DND-41 (cell line): ENCODE results near the gene SP140.

ENCODE experiments used
- ATAC-seq: fragments of 200-7000 bp; cut with Tn5 transposase; 3 replicates; pipeline ENCODE4 v1.9.1; 2021; ENCODE audit warnings: low read depth; ENCODE audit not compliant: insufficient read depth
- DNase-seq: peaks from one replicate; pipeline ENCODE4 v3.0.0-alpha.2; 2020
- H2AFZ ChIP-seq: 2 replicates; pipeline ENCODE4 v1.6.0; 2012; ENCODE audit warnings: low read depth, low read length
- H3K27ac ChIP-seq: 2 replicates; pipeline ENCODE4 v1.5.1; 2012; ENCODE audit warnings: low read length, inconsistent platforms
- H3K27me3 ChIP-seq: fragments of 200-600 bp; sonication (generic); 2 replicates; pipeline ENCODE4 v1.6.0; 2012; ENCODE audit warnings: low read length, mild to moderate bottlenecking, inconsistent platforms; ENCODE audit not compliant: insufficient read depth, poor library complexity
- H3K36me3 ChIP-seq: 2 replicates; pipeline ENCODE4 v1.5.1; 2012; ENCODE audit warnings: low read length, inconsistent platforms; ENCODE audit not compliant: insufficient read depth
- H3K4me1 ChIP-seq: 2 replicates; pipeline ENCODE4 v1.5.1; 2012; ENCODE audit warnings: mild to moderate bottlenecking, low read length; ENCODE audit not compliant: insufficient read depth
- H3K4me2 ChIP-seq: 2 replicates; pipeline ENCODE4 v1.6.0; 2012; ENCODE audit warnings: mild to moderate bottlenecking, moderate library complexity, low read length, inconsistent platforms; ENCODE audit not compliant: insufficient read depth
- H3K4me3 ChIP-seq, 2 experiments: fragments of 200-600 bp in 1 of 2; shearing (Covaris generic) in 1 of 2; 2 replicates each; pipeline ENCODE4 v1.5.1; 2012 to 2016; ENCODE audit warnings: inconsistent platforms in 2 of 2, low read length in 2 of 2, mild to moderate bottlenecking in 2 of 2, low read depth in 1 of 2, moderate library complexity in 1 of 2
- H3K79me2 ChIP-seq: 2 replicates; pipeline ENCODE4 v1.6.0; 2012; ENCODE audit warnings: low read length, inconsistent platforms; ENCODE audit not compliant: insufficient read depth
- H3K9ac ChIP-seq: 2 replicates; pipeline ENCODE4 v1.6.0; 2012; ENCODE audit warnings: low read depth, mild to moderate bottlenecking, inconsistent platforms, low read length, moderate library complexity
- H3K9me3 ChIP-seq: 2 replicates; pipeline ENCODE4 v1.5.1; 2012; ENCODE audit warnings: low read length, moderate library complexity, mild to moderate bottlenecking, inconsistent platforms; ENCODE audit not compliant: insufficient read depth, severe bottlenecking
- H4K20me1 ChIP-seq: 2 replicates; pipeline ENCODE4 v1.6.0; 2012; ENCODE audit warnings: low read length; ENCODE audit not compliant: insufficient read depth
- CTCF ChIP-seq: IDR thresholded peaks from 2 replicates; pipeline ENCODE4 v1.5.1; 2012; ENCODE audit warnings: borderline replicate concordance, low read length, moderate library complexity, mild to moderate bottlenecking; ENCODE audit not compliant: poor library complexity, severe bottlenecking; ENCODE audit errors: extremely low read depth
- EZH2 ChIP-seq: IDR thresholded peaks from 3 replicates; pipeline ENCODE4 v1.6.1; 2012; ENCODE audit warnings: borderline replicate concordance, low read depth, mild to moderate bottlenecking, moderate library complexity, low read length, inconsistent platforms; ENCODE audit not compliant: severe bottlenecking

The SP140 gene

GRCh38 chr2:230343747-230344146 is 118.2 kb downstream of the SP140 start:
- peaks cover 11% of the 10 kb centered on the region for H3K4me1 ChIP-seq
- TF ChIP-seq CTCF, result no peak
- no peak for TF ChIP-seq EZH2
- H3K9me3 ChIP-seq, result peaks cover 7% of the 10 kb centered on the region
- H2AFZ ChIP-seq, result no peak overlapping the region
- ATAC-seq, result no peak
- no peak overlapping the region for H3K4me3 ChIP-seq
- no peaks in the 10 kb centered on the region for H3K27me3 ChIP-seq
- no peak overlapping the region for H3K4me2 ChIP-seq
- no peak for DNase-seq
- H3K36me3 ChIP-seq, result peaks cover 20% of the 10 kb centered on the region; the same call in 1 of the 2 replicates
- H4K20me1 ChIP-seq, result peaks cover 4% of the 10 kb centered on the region; the same call in 1 of the 2 replicates
- H3K27ac ChIP-seq, result no peak overlapping the region
- H3K9ac ChIP-seq, result no peak overlapping the region
- H3K79me2 ChIP-seq, result peaks cover 53% of the 10 kb centered on the region

DNA sequence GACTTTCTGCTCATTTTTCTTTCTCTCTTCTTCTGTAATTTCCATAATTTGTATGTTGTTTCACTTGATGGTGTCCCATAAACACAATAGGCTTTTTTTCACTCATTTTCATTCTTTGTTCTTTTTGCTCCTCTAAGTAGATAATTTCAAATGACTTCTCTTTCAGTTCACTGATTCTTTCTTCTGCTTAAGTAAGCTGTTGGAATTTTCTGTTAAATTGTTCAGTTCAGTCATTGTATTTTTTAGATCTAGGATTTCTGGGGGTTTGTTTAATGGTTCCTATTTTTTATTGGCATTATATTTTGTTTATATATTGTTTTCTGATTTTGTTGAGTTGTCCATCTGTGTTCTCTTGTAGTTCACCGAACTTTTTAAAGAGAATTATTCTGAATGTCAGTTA is 120.9 kb downstream of the SP140 start:
- Histone ChIP-seq H3K4me3 (no peak overlapping the region), H3K4me1 (peaks cover 11% of the 10 kb centered on the region), H4K20me1 (peaks cover 4% of the 10 kb centered on the region; the same call in 1 of the 2 replicates), H3K27ac (no peak overlapping the region), H2AFZ (no peak overlapping the region), H3K79me2 (peaks cover 62% of the 10 kb centered on the region), H3K9me3 (peaks cover 7% of the 10 kb centered on the region), H3K36me3 (peaks cover 20% of the 10 kb centered on the region; the same call in 1 of the 2 replicates), H3K27me3 (no peaks in the 10 kb centered on the region), H3K4me2 (no peak overlapping the region), H3K9ac (no peak overlapping the region)
- ATAC-seq (no peak), DNase-seq (no peak)
- TF ChIP-seq EZH2, result no peak
- no peak for TF ChIP-seq CTCF

DNA sequence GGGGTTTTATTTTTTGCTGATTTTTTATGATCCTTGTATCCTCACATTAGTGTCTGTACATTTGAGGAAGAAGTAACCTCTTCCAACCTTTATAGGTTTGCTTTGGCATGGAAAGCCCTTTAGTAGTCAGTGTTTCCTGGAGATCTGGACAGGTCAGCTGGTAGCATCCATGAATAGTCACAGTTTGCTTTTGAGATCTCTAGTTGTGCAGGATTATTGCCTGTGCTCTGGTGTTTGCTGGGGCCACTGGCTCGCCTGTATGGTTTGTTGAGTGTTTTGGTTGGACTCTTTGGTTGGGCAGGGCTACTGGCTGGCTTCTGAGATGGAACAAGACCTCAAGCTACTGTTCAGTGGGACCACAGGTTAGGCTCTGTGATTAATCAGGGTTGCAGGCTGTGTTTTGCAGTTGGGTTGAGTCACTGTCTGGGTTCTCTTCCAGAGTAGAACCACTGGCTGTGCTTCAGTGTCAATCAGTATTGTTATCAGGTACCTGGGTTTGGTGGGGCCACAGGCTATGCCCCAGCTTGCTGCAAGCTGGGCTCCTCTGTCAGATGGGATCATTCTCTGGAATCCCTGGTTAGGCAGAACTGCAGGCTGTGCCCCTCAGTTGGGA is 121.5 kb downstream of the SP140 start:
- H3K4me3 ChIP-seq, result no peak overlapping the region
- no peak overlapping the region for H3K27ac ChIP-seq
- H3K27me3 ChIP-seq, result no peaks in the 10 kb centered on the region
- H3K4me2 ChIP-seq, result no peak overlapping the region
- peaks cover 11% of the 10 kb centered on the region for H3K4me1 ChIP-seq
- H3K36me3 ChIP-seq, result peaks cover 23% of the 10 kb centered on the region; the same call in 1 of the 2 replicates
- H3K9me3 ChIP-seq, result peaks cover 7% of the 10 kb centered on the region
- TF ChIP-seq CTCF, result no peak
- no peak overlapping the region for H2AFZ ChIP-seq
- no peak overlapping the region for H3K9ac ChIP-seq
- H3K79me2 ChIP-seq, result peaks cover 62% of the 10 kb centered on the region
- DNase-seq (no peak), ATAC-seq (no peak)
- peaks cover 4% of the 10 kb centered on the region; the same call in 1 of the 2 replicates for H4K20me1 ChIP-seq
